Psoas muscle (tissue), 8 donors: Measurements from ENCODE around the gene USP19. TPM values are rescaled to one million over a fixed set of nuclear protein-coding genes. Genes with fewer than 3 reads are reported as not detected.

Experiments used
- ATAC-seq, 4 donors: fragments of 200-7000 bp; cut with Tn5 transposase; one replicate each; pipeline ENCODE4 v1.9.1; 2020; ENCODE audit warnings: moderate library complexity in 3 of 4, mild to moderate bottlenecking in 2 of 4
- DNase-seq, 2 donors: peaks; one replicate each; pipeline ENCODE4 v3.0.0-alpha.2; 2020
- H3K27ac ChIP-seq: fragments of 200-600 bp; one replicate; pipeline ENCODE4 v1.8.0; 2022
- H3K27me3 ChIP-seq, 3 donors: fragments of 200-600 bp in 1 of 3; one replicate each; pipeline versions ENCODE4 v1.6.1 to v1.8.0; 2013 to 2022; ENCODE audit warnings: low read length in 2 of 3, mild to moderate bottlenecking in 2 of 3, moderate library complexity in 1 of 3; ENCODE audit not compliant: insufficient read depth in 3 of 3
- H3K36me3 ChIP-seq, 2 donors: fragments of 200-600 bp in 1 of 2; one replicate each; pipeline versions ENCODE4 v1.6.1 to v1.8.0; 2013 to 2022; ENCODE audit warnings: low read depth in 1 of 2, mild to moderate bottlenecking in 1 of 2, moderate library complexity in 1 of 2; ENCODE audit not compliant: insufficient read depth in 1 of 2
- H3K4me1 ChIP-seq: fragments of 200-600 bp; one replicate; pipeline ENCODE4 v1.8.0; 2022
- H3K4me3 ChIP-seq: fragments of 200-600 bp; one replicate; pipeline ENCODE4 v1.8.0; 2022; ENCODE audit warnings: mild to moderate bottlenecking
- H3K9me3 ChIP-seq: fragments of 200-600 bp; one replicate; pipeline ENCODE4 v1.8.0; 2022
- WGBS, 3 donors: extraction: QIAGEN DNeasy Blood & Tissue Kit; methylation state at CpG; one replicate each; pipeline versions ENCODE4 v1.1.6 to v1.1.7; 2013; 5-methylcytosine and 5-hydroxymethylcytosine counted together
- intact Hi-C, 2 donors: fragments of 100-400 bp; cut with DNase I; formaldehyde crosslinking; loops; one replicate each; pipeline versions ENCODE4 v1.11.0 to v1.14.2; 2022
- polyA plus RNA-seq, 3 donors: library from polyadenylated mRNA; stranded (reverse); fragments of 200-250 nt; gene quantifications; one replicate each; pipeline ENCODE4 v1.2.3, GENCODE V29; 2013
- total RNA-seq, 4 donors: library from RNA; stranded (reverse); fragmentation: NEBNext Ultra II Directional in 2 of 4; extraction: Animal tissue kit (Norgen Biotek cat#: 25700) in 2 of 4; gene quantifications; one replicate each; pipeline versions ENCODE4 v1.2.1 to v1.2.4, GENCODE V29; 2021 to 2023
- TF ChIP-seq, protein P1 (sequence below): fragments of 200-600 bp; IDR thresholded peaks from one replicate; pipeline ENCODE4 v1.8.0; 2022; ENCODE audit warnings: antibody characterized with exemption
- donor health status: healthy with polysubstance abuse.
- donor health status: DM: no; HTN: no; CAD: no; lungs with moderate emphysema.
- donor health status: Bipolar disorder and iron deficiency.
- donor health status: healthy.
- donor health status: DM: yes; HTN: yes; CAD: no.
- donor health status: DM: no; HTN: no; CAD: no.
- donor health status: DM: no; HTN: no; CAD: no.
- donor health status: DM: yes; HTN: yes; CAD: no.

Gene USP19
- total and polyA plus RNA-seq, 7 donors = 29.5 to 109 (median 91.1) TPM

DNA sequence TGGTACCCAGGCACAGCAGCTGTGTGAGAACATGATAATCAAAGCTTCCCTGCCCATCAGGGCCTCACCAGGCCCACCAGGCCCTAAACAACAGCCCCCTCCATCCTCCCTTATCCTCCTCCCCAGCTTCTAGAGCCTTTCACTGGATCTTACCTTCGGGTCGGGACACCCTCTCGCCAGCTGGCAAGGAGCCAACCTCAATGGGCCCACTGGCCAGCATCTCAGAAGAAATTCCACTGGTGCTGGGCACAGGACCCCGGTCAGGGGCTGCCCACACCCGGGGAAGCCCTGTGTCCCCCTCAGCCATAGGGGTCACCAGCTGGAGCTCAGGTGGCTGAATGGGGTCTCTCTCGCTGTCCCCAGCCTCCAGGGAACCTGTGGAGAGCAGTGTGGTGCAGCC is 9.3 kb downstream of the USP19 start:
- Histone ChIP-seq H3K27me3 (no peaks in the 10 kb centered on the region), H3K4me3 (no peak overlapping the region), H3K36me3 (peaks cover 15 to 99% of the 10 kb centered on the region in 2 donors), H3K27ac (no peak overlapping the region), H3K4me1 (no peaks in the 10 kb centered on the region), H3K9me3 (no peaks in the 10 kb centered on the region)
- peak in 1 of 4 donors; percentile 7 for ATAC-seq
- WGBS, 3 donors = 55 to 64% (median 59%) methylated on average over 5 to 6 of the region's 6 CpGs
- no peak for DNase-seq
- intact Hi-C loops = no loop called here
- TF ChIP-seq, protein P1, sequence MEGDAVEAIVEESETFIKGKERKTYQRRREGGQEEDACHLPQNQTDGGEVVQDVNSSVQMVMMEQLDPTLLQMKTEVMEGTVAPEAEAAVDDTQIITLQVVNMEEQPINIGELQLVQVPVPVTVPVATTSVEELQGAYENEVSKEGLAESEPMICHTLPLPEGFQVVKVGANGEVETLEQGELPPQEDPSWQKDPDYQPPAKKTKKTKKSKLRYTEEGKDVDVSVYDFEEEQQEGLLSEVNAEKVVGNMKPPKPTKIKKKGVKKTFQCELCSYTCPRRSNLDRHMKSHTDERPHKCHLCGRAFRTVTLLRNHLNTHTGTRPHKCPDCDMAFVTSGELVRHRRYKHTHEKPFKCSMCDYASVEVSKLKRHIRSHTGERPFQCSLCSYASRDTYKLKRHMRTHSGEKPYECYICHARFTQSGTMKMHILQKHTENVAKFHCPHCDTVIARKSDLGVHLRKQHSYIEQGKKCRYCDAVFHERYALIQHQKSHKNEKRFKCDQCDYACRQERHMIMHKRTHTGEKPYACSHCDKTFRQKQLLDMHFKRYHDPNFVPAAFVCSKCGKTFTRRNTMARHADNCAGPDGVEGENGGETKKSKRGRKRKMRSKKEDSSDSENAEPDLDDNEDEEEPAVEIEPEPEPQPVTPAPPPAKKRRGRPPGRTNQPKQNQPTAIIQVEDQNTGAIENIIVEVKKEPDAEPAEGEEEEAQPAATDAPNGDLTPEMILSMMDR = no peak

DNA sequence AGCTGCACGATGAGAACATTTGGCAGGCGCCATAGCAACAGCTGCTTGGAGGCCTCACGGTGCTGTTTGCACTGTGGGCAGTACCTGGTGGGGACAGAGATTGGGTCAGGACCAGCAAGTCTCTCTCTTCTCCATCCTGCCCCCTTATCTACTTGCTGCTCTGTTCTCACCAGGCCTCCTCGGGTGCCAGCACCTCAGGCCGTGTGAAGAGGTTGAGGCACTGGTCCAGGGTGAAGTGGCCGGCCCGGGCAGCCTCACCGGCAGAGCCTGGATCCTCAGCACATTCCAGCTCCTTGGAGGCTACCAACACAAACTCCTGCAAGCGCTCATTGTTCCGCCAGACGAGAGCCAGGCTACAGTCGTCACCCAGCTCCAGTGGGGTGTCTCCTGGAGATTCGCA is 9.8 kb downstream of the USP19 start:
- TF ChIP-seq, protein P1 = no peak
- WGBS, 3 donors = 70 to 81% (median 72%) methylated on average over 13 of the region's 13 CpGs
- no peak overlapping the region for H3K27ac ChIP-seq
- H3K36me3 ChIP-seq = peaks cover 15 to 99% of the 10 kb centered on the region in 2 donors
- no peaks in the 10 kb centered on the region for H3K4me1 ChIP-seq
- no peak for DNase-seq
- no peaks in the 10 kb centered on the region for H3K9me3 ChIP-seq
- no peak overlapping the region for H3K4me3 ChIP-seq
- intact Hi-C loops = no loop called here
- no peaks in the 10 kb centered on the region for H3K27me3 ChIP-seq
- no peak for ATAC-seq

DNA sequence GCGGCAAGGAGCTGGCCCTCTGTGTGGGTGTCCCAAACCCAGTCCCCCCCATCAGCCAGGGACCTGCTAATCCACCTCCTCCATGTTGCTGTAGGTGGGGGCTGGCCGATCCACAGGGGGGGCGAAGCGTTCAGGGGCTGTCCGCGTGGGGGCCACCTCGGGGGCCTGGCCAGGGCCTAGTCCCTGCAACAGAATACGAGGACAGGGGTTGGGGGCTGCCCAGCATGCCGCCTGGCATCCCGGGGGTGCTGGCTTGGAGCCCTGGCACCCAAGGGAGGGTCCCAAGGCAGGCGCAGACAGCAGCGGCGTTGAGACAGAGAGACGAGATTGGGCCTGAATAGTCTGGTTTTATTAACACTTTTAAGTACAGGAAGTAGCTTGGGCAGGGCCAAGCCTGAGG is 12.3 kb downstream of the USP19 start:
- intact Hi-C loops = no loop called here
- H3K27ac ChIP-seq = no peak overlapping the region

DNA sequence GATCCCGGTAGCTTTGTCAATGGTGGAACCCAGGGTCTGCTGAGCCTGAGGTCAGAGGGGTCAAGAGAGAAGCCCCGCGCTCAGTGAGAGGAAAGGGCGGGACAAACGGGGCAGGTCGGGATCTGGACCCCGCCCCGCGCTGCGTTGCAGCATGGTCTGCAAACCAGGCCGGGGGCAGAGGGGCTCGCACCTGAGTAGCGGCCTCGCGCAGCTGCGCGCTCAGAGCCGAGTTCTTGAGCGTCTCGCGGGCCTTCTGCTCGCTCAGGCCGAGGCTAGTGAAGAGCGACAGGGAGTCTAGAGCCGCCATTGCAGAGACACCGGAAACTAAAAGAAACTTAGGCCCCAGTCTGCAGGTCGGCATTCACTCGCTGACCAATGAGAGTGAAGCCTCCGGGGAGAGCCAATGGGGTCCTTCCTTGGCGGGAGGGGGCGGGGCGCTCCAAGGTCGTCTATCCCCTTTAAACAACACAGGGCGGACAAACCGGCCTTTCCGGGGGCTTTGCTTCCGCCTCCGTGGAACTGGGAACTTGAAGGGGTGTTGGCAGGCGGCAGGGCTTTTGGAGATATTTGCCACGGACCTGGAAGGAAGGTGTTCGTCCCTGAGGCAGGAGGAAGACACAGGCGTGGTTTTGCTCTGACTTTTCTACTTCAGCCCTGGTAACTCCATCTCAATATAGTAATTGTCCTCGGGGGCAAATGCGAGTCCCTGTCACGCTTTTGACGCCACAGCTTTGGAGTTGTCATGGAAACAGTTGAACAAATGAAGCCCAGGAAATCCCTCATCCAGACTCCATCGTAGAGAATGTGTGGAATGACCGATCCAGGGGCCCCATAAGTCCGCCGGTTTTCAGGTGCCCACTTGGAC is 16.0 kb downstream of the USP19 start, which contains the start of gene QARS1:
Gene QARS1 (minus strand): TSS at position 331 of the 865 bp plus-strand sequence. CDS start 24 bp downstream, at position 307.
- H3K27me3 ChIP-seq = no peaks in the 10 kb centered on the region
- TF ChIP-seq, protein P1 = no peak
- H3K36me3 ChIP-seq = peaks cover 11 to 77% of the 10 kb centered on the region in 2 donors
- H3K27ac ChIP-seq = peak within 1 kb of the TSS; percentile 89
- peaks cover 18% of the 10 kb centered on the region for H3K4me1 ChIP-seq
- 0 to 2% (median 1%) methylated on average over 48 to 50 of the region's 50 CpGs for WGBS, 3 donors
- ATAC-seq (peak; percentile 97 to 99 (median 98)), DNase-seq (peak; percentile 94 to 96)
- H3K9me3 ChIP-seq = no peaks in the 10 kb centered on the region
- peak within 1 kb of the TSS; percentile 98 for H3K4me3 ChIP-seq
- intact Hi-C loops = no loop called here

More for the DNA sequence above, 12.3 kb downstream of the USP19 start:
- Histone ChIP-seq H3K36me3 (peaks cover 11 to 77% of the 10 kb centered on the region in 2 donors), H3K27me3 (no peaks in the 10 kb centered on the region), H3K4me3 (no peak overlapping the region), H3K9me3 (no peaks in the 10 kb centered on the region), H3K4me1 (peaks cover 13% of the 10 kb centered on the region)
- WGBS, 3 donors = 63 to 77% (median 73%) methylated on average over 14 of the region's 14 CpGs
- TF ChIP-seq, protein P1 = no peak
- no peak for DNase-seq
- ATAC-seq = no peak
